Ishikawa (cell line): ENCODE data around the gene MLXIP.

ENCODE experiments used
- CEBPB ChIP-seq: IDR thresholded peaks from 2 replicates; pipeline ENCODE4 v1.6.1; 2012
- CREB1 ChIP-seq: IDR thresholded peaks from 2 replicates; pipeline ENCODE4 v1.6.1; 2012; ENCODE audit warnings: low read depth
- EGR1 ChIP-seq: IDR thresholded peaks from 2 replicates; pipeline ENCODE4 v1.6.1; 2012
- EP300 ChIP-seq: IDR thresholded peaks from 2 replicates; pipeline ENCODE4 v1.6.1; 2012; ENCODE audit warnings: borderline replicate concordance
- FOXM1 ChIP-seq: IDR thresholded peaks from 2 replicates; pipeline ENCODE4 v1.6.1; 2012; ENCODE audit warnings: low read depth, borderline replicate concordance
- MAX ChIP-seq: IDR thresholded peaks from 2 replicates; pipeline ENCODE4 v1.6.1; 2012
- NFIC ChIP-seq: IDR thresholded peaks from 2 replicates; pipeline ENCODE4 v1.6.1; 2012
- RAD21 ChIP-seq: IDR thresholded peaks from 2 replicates; pipeline ENCODE4 v1.6.1; 2012; ENCODE audit warnings: low read depth
- REST ChIP-seq: IDR thresholded peaks from 2 replicates; pipeline ENCODE4 v1.6.1; 2012; ENCODE audit warnings: low read depth, mild to moderate bottlenecking
- TAF1 ChIP-seq: IDR thresholded peaks from 2 replicates; pipeline ENCODE4 v1.6.1; 2012; ENCODE audit warnings: low read depth, mild to moderate bottlenecking
- TCF12 ChIP-seq: IDR thresholded peaks from 2 replicates; pipeline ENCODE4 v1.6.1; 2012; ENCODE audit warnings: low read depth
- TEAD4 ChIP-seq: IDR thresholded peaks from 2 replicates; pipeline ENCODE4 v1.6.1; 2012
- USF1 ChIP-seq: IDR thresholded peaks from 2 replicates; pipeline ENCODE4 v1.6.1; 2012
- YY1 ChIP-seq: IDR thresholded peaks from 2 replicates; pipeline ENCODE4 v1.6.1; 2012; ENCODE audit warnings: low read depth
- ZBTB7A ChIP-seq: IDR thresholded peaks from 2 replicates; pipeline ENCODE4 v1.6.1; 2012; ENCODE audit warnings: low read depth

MLXIP gene

GRCh38 chr12:122086641-122087285 lies 8.2 kb downstream of the MLXIP start:
- TF ChIP-seq CEBPB, result no peak
- no peak for TF ChIP-seq TAF1
- no peak for TF ChIP-seq NFIC
- TF ChIP-seq USF1, result no peak

GRCh38 chr12:122087431-122088178 lies 9.0 kb downstream of the MLXIP start:
- TF ChIP-seq CEBPB (no peak), ZBTB7A (no peak), EP300 (no peak), CREB1 (no peak)

- TF ChIP-seq ZBTB7A (no peak), EP300 (no peak), CEBPB (no peak), TAF1 (no peak), MAX (no peak), YY1 (no peak), NFIC (no peak), TCF12 (no peak), REST (no peak), RAD21 (no peak), CREB1 (no peak), EGR1 (no peak), FOXM1 (no peak)
Measured at GRCh38 chr12:122088179-122088810, 9.7 kb downstream of the MLXIP start.

- no peak for TF ChIP-seq EP300
- no peak for TF ChIP-seq MAX
- no peak for TF ChIP-seq ZBTB7A
- no peak for TF ChIP-seq RAD21
- no peak for TF ChIP-seq FOXM1
- TF ChIP-seq CEBPB, result no peak
- TF ChIP-seq YY1, result no peak
- TF ChIP-seq REST, result no peak
- no peak for TF ChIP-seq USF1
- TF ChIP-seq NFIC, result no peak
- no peak for TF ChIP-seq TAF1
- no peak for TF ChIP-seq TEAD4
Measured at GRCh38 chr12:122089077-122089476, 10.5 kb downstream of the MLXIP start.

- no peak for TF ChIP-seq EGR1
- TF ChIP-seq REST, result no peak
- TF ChIP-seq CREB1, result no peak
- TF ChIP-seq USF1, result no peak
- no peak for TF ChIP-seq ZBTB7A
- TF ChIP-seq EP300, result no peak
- TF ChIP-seq CEBPB, result no peak
- no peak for TF ChIP-seq TCF12
- no peak for TF ChIP-seq NFIC
- TF ChIP-seq RAD21, result no peak
- TF ChIP-seq FOXM1, result no peak
- no peak for TF ChIP-seq YY1
- no peak for TF ChIP-seq MAX
Measured at GRCh38 chr12:122090759-122091515, 12.4 kb downstream of the MLXIP start.
